H1 (cell line): Measurements from ENCODE around the gene UFM1. TPM values are rescaled to one million over a fixed set of nuclear protein-coding genes. Genes with fewer than 3 reads are reported as not detected.

Experiments used
- CTCF ChIA-PET: fragments of 300-600 bp; sonication (Branson Sonifier 250); formaldehyde crosslinking; loops from one replicate; lab custom pipeline; 2021; ENCODE audit not compliant: partially characterized antibody; lab: Charles Lee
- POLR2A ChIA-PET: fragments of 300-600 bp; sonication (Branson Sonifier 250); formaldehyde crosslinking; loops from one replicate; lab custom pipeline; 2021; ENCODE audit warnings: inconsistent platforms; ENCODE audit not compliant: partially characterized antibody; lab: Charles Lee
- DNase-seq, 2 experiments: peaks; one replicate each; pipeline versions ENCODE4 v3.0.0 to v3.0.0-alpha.2; 2010 to 2022; ENCODE audit warnings: low spot score in 2 of 2, low read depth in 1 of 2, mixed read lengths in 1 of 2
- FAIRE-seq: peaks from 2 replicates; lab custom pipeline; 2011; peaks lifted over from hg19 to GRCh38; lab: Jason Lieb, UNC
- H2AFZ ChIP-seq: 2 replicates; pipeline ENCODE4 v1.8.1; 2012; ENCODE audit warnings: low read length, inconsistent platforms
- H2AK5ac ChIP-seq: 2 replicates; pipeline ENCODE4 v1.6.1; 2013; ENCODE audit warnings: low read depth, low read length
- H2BK120ac ChIP-seq: replicated peaks from 2 replicates; pipeline ENCODE3; 2013; ENCODE audit warnings: low read depth, low read length, inconsistent platforms
- H2BK12ac ChIP-seq: 2 replicates; pipeline ENCODE4 v1.6.1; 2013; ENCODE audit warnings: low read depth, low read length
- H2BK15ac ChIP-seq: 2 replicates; pipeline ENCODE4 v1.6.1; 2013; ENCODE audit warnings: low read length
- H2BK20ac ChIP-seq: 2 replicates; pipeline ENCODE4 v1.6.1; 2013; ENCODE audit warnings: low read length
- H2BK5ac ChIP-seq: 2 replicates; pipeline ENCODE4 v1.6.1; 2013; ENCODE audit warnings: low read depth, low read length
- H3K14ac ChIP-seq: 2 replicates; pipeline ENCODE4 v1.6.1; 2013; ENCODE audit warnings: inconsistent platforms; ENCODE audit not compliant: insufficient read length
- H3K18ac ChIP-seq: 2 replicates; pipeline ENCODE4 v1.6.1; 2013; ENCODE audit warnings: low read length; ENCODE audit errors: extremely low read depth
- H3K23ac ChIP-seq: 2 replicates; pipeline ENCODE4 v1.6.1; 2013; ENCODE audit warnings: inconsistent platforms; ENCODE audit not compliant: insufficient read length
- H3K23me2 ChIP-seq: 2 replicates; pipeline ENCODE4 v1.6.1; 2013; ENCODE audit warnings: low read depth, low read length
- H3K27ac ChIP-seq: 2 replicates; pipeline ENCODE4 v1.6.1; 2011; ENCODE audit warnings: low read depth, low read length, inconsistent platforms
- H3K27me3 ChIP-seq, 4 experiments: replicated peaks in 1 of 4; 1 replicate in 1 of 4; 2 replicates in 3 of 4; pipeline versions ENCODE4 v1.6.1 to v1.8.1; 2011 to 2013; ENCODE audit warnings: low read length in 3 of 4, mild to moderate bottlenecking in 3 of 4, inconsistent platforms in 2 of 4, mixed read lengths in 2 of 4, moderate library complexity in 1 of 4; ENCODE audit not compliant: control insufficient read depth in 3 of 4, insufficient read depth in 3 of 4; ENCODE audit errors: extremely low read depth in 1 of 4
- H3K36me3 ChIP-seq, 4 experiments: 2 replicates each; pipeline versions ENCODE4 v1.6.1 to v1.8.1; 2011 to 2013; ENCODE audit warnings: mild to moderate bottlenecking in 4 of 4, low read length in 3 of 4, moderate library complexity in 2 of 4, control low read depth in 1 of 4, inconsistent platforms in 1 of 4; ENCODE audit not compliant: insufficient read depth in 4 of 4, control insufficient read depth in 2 of 4
- H3K4ac ChIP-seq: replicated peaks from 2 replicates; pipeline ENCODE3; 2013; ENCODE audit warnings: low read length, low read depth, mixed read lengths, inconsistent platforms; ENCODE audit not compliant: insufficient read length
- H3K4me1 ChIP-seq, 4 experiments: replicated peaks in 1 of 4; 1 replicate in 1 of 4; 2 replicates in 3 of 4; pipeline versions ENCODE4 v1.6.1 to v1.8.1; 2011 to 2013; ENCODE audit warnings: low read length in 3 of 4, inconsistent platforms in 2 of 4, mixed read lengths in 1 of 4; ENCODE audit not compliant: insufficient read depth in 4 of 4, control insufficient read depth in 3 of 4
- H3K4me2 ChIP-seq, 2 experiments: 2 replicates each; pipeline versions ENCODE4 v1.6.1 to v1.8.1; 2011 to 2013; ENCODE audit warnings: low read depth in 2 of 2, low read length in 2 of 2, control low read depth in 1 of 2, inconsistent platforms in 1 of 2, mild to moderate bottlenecking in 1 of 2; ENCODE audit not compliant: insufficient read depth in 1 of 2
- H3K4me3 ChIP-seq, 4 experiments: fragments of 200-600, 300-600 bp in 1 of 4; sonication (generic), shearing (Covaris generic), sonication (Bioruptor Twin) in 1 of 4; 2 replicates each; pipeline versions ENCODE4 v1.5.1 to v1.8.1; 2011 to 2016; ENCODE audit warnings: low read length in 4 of 4, low read depth in 3 of 4, control low read depth in 2 of 4, inconsistent platforms in 2 of 4, mild to moderate bottlenecking in 2 of 4, mixed read lengths in 1 of 4, moderate library complexity in 1 of 4; ENCODE audit not compliant: insufficient read depth in 2 of 4; ENCODE audit errors: extremely low read depth in 1 of 4
- H3K56ac ChIP-seq: replicated peaks from 2 replicates; pipeline ENCODE3; 2013; ENCODE audit warnings: low read depth, mild to moderate bottlenecking, mixed read lengths, low read length, inconsistent platforms; ENCODE audit not compliant: insufficient read length
- H3K79me1 ChIP-seq: 2 replicates; pipeline ENCODE4 v1.6.1; 2013; ENCODE audit warnings: low read depth, low read length, control low read depth
- H3K79me2 ChIP-seq, 2 experiments: 2 replicates each; pipeline versions ENCODE4 v1.6.1 to v1.8.1; 2012 to 2013; ENCODE audit warnings: low read length in 2 of 2, mild to moderate bottlenecking in 2 of 2, inconsistent platforms in 1 of 2; ENCODE audit not compliant: insufficient read depth in 2 of 2, control insufficient read depth in 1 of 2
- H3K9ac ChIP-seq, 4 experiments: replicated peaks in 1 of 4; 1 replicate in 1 of 4; 2 replicates in 3 of 4; pipeline versions ENCODE4 v1.6.1 to v1.8.1; 2011 to 2013; ENCODE audit warnings: low read depth in 3 of 4, low read length in 3 of 4, control low read depth in 2 of 4, mild to moderate bottlenecking in 2 of 4, moderate library complexity in 2 of 4, inconsistent platforms in 1 of 4; ENCODE audit errors: extremely low read depth in 1 of 4
- H3K9me3 ChIP-seq, 2 experiments: 2 replicates each; pipeline versions ENCODE4 v1.6.1 to v1.8.1; 2012 to 2013; ENCODE audit warnings: mild to moderate bottlenecking in 2 of 2, moderate library complexity in 2 of 2, control low read depth in 1 of 2, inconsistent platforms in 1 of 2, low read depth in 1 of 2, low read length in 1 of 2, mixed read lengths in 1 of 2; ENCODE audit not compliant: insufficient read depth in 2 of 2
- H4K20me1 ChIP-seq, 2 experiments: replicated peaks in 1 of 2; 2 replicates each; pipeline versions ENCODE3 to v1.8.1; 2011 to 2013; ENCODE audit warnings: inconsistent platforms in 2 of 2, low read length in 2 of 2, mild to moderate bottlenecking in 1 of 2; ENCODE audit not compliant: insufficient read depth in 2 of 2, control insufficient read depth in 1 of 2
- H4K5ac ChIP-seq: 2 replicates; pipeline ENCODE4 v1.6.1; 2013; ENCODE audit warnings: low read length, low read depth, mixed read lengths, inconsistent platforms; ENCODE audit not compliant: insufficient read length
- H4K8ac ChIP-seq: 2 replicates; pipeline ENCODE4 v1.8.0; 2013; ENCODE audit warnings: mild to moderate bottlenecking, moderate library complexity, low read length, inconsistent platforms; ENCODE audit not compliant: insufficient read depth; ENCODE audit errors: extremely low read depth
- H4K91ac ChIP-seq: replicated peaks from 2 replicates; pipeline ENCODE3; 2013; ENCODE audit warnings: low read length, mixed read lengths, inconsistent platforms; ENCODE audit not compliant: insufficient read length
- TAF1 ChIP-seq: IDR thresholded peaks from 2 replicates; pipeline ENCODE4 v1.6.1; 2011; ENCODE audit warnings: mild to moderate bottlenecking, low read depth, low read length
- WGBS, 2 experiments: shearing (Covaris generic) in 1 of 2; methylation state at CpG; one replicate each; pipeline versions ENCODE4 v1.1.6 to v1.1.7; 2013 to 2015; ENCODE audit warnings: low lambda C conversion rate in 2 of 2, mixed read lengths in 2 of 2, inconsistent platforms in 1 of 2, low coverage in 1 of 2, missing lambda C conversion rate in 1 of 2; ENCODE audit not compliant: insufficient replicate concordance in 2 of 2, insufficient coverage in 1 of 2, insufficient read length in 1 of 2; ENCODE audit errors: extremely low coverage in 1 of 2, missing lambda C conversion rate in 1 of 2; 5-methylcytosine and 5-hydroxymethylcytosine counted together
- polyA plus RNA-seq, 7 experiments: library from polyadenylated mRNA; depleted of rRNA in 3 of 7; stranded (reverse) in 5 of 7; unstranded in 2 of 7; fragments of >200 nt in 5 of 7; fragments of 200-250 nt in 2 of 7; gene quantifications; 1 replicate in 5 of 7; 2 replicates in 1 of 7; 4 replicates in 1 of 7; pipeline versions ENCODE4 v1.2.1 to v1.2.3, GENCODE V29; 2011 to 2013; ENCODE audit warnings: missing spikeins in 2 of 7, mixed read lengths in 2 of 7
- total RNA-seq: library from RNA; stranded (reverse); fragmentation: NEBNext Ultra II Directional; extraction: Animal tissue kit (Norgen Biotek cat#: 25700); gene quantifications from 2 replicates; pipeline ENCODE4 v1.2.1, GENCODE V29; 2021

Gene UFM1
- total and polyA plus RNA-seq, 2 of the 8 experiments (the other 6 are each of a cell fraction or from before 2014, with no cell fraction given): 16.0 to 34.3 TPM

DNA sequence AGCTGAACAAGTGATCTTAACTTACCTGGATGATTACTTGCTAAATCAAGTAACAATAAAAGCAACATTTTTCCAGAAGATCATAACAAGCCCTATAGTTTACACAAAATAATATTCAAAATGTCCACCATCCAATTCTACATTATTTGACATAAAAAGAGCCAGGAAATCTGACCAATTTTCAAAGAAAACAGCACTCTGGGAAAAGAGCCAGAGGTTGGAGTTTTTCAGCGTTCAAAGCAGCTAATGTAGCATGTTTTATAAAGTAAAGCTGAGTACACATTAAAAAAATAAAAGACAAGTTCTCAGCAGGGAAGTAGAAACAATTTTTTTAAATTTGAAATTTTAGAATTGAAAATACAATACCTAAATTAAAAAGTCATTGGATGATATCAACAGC is 62.6 kb downstream of the UFM1 start:
- DNase-seq (no peak), FAIRE-seq (no peak)
- no peaks in the 10 kb centered on the region for H3K4me1 ChIP-seq
- POLR2A ChIA-PET: no interaction called here
- H4K91ac ChIP-seq: no peak overlapping the region
- H2BK120ac ChIP-seq: no peak overlapping the region
- no peaks in the 10 kb centered on the region for H3K79me1 ChIP-seq
- H4K20me1 ChIP-seq: no peaks in the 10 kb centered on the region
- no peak overlapping the region for H3K4ac ChIP-seq
- H2BK5ac ChIP-seq: no peak overlapping the region
- CTCF ChIA-PET: interaction anchor here (0.5 kb wide), 1 partner anchor 56 kb away, joined by 3 read pairs; no protein-coding TSS in a partner anchor
- no peak overlapping the region for H2BK12ac ChIP-seq
- H3K56ac ChIP-seq: no peak overlapping the region
- no peak overlapping the region for H2AK5ac ChIP-seq
- no peaks in the 10 kb centered on the region for H3K23me2 ChIP-seq
- H3K36me3 ChIP-seq: no peaks in the 10 kb centered on the region
- H3K4me2 ChIP-seq: no peak overlapping the region
- WGBS, 2 experiments: 90% methylated on average over 1 of the region's 1 CpG; no CpG with 5 or more reads in 1 of the 2 experiments
- no peak overlapping the region for H3K27ac ChIP-seq
- no peak overlapping the region for H2AFZ ChIP-seq
- no peak overlapping the region for H3K14ac ChIP-seq
- no peak overlapping the region for H3K9ac ChIP-seq
- H2BK20ac ChIP-seq: no peak overlapping the region
- no peaks in the 10 kb centered on the region for H3K27me3 ChIP-seq
- H3K23ac ChIP-seq: no peak overlapping the region
- no peaks in the 10 kb centered on the region for H3K9me3 ChIP-seq
- H2BK15ac ChIP-seq: no peak overlapping the region
- no peak overlapping the region for H3K18ac ChIP-seq
- no peaks in the 10 kb centered on the region for H3K79me2 ChIP-seq
- H3K4me3 ChIP-seq: no peak overlapping the region
- no peak overlapping the region for H4K8ac ChIP-seq
- no peak overlapping the region for H4K5ac ChIP-seq
- TF ChIP-seq TAF1: no peak
